Astrocyte of the spinal cord (primary cell): ENCODE results near the gene INPP5A.

ENCODE experiments used
- DNase-seq: peaks from one replicate; pipeline ENCODE4 v3.0.0; 2011; ENCODE audit warnings: low read depth, low spot score
- H3K4me3 ChIP-seq: 2 replicates; pipeline ENCODE4 v1.5.1; 2011; ENCODE audit warnings: low read depth, mild to moderate bottlenecking, low read length, moderate library complexity
- in situ Hi-C: cut with HindIII; loops from 2 replicates; pipeline ENCODE4 v1.10.0; 2017; ENCODE audit warnings: low sequenced_read_pairs
- TF ChIP-seq, protein P1 (sequence below): IDR thresholded peaks from 2 replicates; pipeline ENCODE4 v1.5.1; 2012; ENCODE audit warnings: low read depth, mild to moderate bottlenecking, low read length, inconsistent platforms

INPP5A gene

DNA sequence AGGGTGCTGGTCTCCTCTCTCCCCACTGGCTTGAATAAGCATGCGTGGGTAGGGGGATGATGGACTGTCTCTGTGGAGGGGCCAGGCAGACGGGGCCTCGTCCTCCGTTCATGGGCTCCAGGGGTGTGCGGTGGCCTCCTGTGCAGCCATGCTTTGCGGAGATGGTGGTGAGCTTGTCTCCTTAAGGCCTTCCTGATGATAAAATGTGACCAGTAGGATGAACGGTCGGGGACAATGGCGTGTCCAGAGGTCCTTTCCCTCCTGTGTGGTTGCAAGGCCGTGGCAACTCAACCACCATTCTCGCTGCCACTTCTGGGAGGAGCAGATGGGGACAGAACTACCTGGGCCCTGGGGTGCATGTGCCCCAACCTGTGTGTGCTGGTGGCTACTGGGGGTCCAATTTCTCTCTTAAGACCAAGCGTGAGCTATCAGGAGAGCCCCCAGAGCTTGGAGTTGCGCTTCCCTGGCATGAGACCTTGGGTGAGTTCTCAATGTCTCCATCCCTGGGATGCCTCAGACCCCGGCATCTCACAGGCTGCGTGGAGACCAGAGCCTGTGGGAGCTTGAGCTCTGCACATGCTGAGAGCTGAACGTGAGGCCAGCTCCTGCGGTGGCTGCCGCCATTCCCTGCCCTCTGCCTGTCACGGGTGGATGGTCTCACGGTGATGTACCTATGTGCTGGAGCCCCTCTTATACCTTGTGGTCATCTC is 112.2 kb downstream of the INPP5A start:
- in situ Hi-C loops: no loop called here
- no peak for DNase-seq
- TF ChIP-seq, protein P1, sequence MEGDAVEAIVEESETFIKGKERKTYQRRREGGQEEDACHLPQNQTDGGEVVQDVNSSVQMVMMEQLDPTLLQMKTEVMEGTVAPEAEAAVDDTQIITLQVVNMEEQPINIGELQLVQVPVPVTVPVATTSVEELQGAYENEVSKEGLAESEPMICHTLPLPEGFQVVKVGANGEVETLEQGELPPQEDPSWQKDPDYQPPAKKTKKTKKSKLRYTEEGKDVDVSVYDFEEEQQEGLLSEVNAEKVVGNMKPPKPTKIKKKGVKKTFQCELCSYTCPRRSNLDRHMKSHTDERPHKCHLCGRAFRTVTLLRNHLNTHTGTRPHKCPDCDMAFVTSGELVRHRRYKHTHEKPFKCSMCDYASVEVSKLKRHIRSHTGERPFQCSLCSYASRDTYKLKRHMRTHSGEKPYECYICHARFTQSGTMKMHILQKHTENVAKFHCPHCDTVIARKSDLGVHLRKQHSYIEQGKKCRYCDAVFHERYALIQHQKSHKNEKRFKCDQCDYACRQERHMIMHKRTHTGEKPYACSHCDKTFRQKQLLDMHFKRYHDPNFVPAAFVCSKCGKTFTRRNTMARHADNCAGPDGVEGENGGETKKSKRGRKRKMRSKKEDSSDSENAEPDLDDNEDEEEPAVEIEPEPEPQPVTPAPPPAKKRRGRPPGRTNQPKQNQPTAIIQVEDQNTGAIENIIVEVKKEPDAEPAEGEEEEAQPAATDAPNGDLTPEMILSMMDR: no peak
- no peak overlapping the region for H3K4me3 ChIP-seq

DNA sequence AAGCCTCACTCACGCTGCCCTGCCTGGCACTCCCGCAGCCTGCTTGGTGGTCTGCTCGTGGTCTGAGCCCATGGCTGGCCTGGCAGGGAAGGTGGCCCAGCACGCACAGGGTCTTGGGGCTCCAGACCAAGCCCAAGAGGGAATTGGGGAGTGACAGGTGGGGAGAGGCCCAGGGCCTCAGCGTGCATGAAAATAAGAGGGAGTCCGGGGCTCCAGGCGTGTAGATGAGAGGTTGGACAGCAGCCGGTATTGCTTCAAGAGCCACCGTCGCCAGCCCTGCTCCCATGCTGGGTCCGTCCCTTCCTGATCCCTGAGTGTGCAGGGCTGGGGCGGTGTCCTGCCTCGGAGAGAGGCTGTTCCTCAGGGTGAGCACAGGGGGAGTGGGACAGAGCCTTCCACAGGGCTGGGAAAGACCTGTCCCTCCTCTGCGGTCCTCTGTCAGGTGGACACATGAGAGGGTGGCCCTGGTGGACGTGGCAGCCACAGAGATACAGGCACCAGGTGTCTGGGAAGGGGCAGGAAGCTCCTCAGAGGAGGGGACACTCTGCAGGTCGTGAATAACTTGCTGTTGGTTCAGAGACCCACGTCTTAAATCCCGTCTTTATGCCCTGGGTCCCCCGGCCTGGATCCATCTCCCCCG is 113.1 kb downstream of the INPP5A start:
- TF ChIP-seq, protein P1: no peak
- DNase-seq: no peak
- H3K4me3 ChIP-seq: no peak overlapping the region
- in situ Hi-C loops: no loop called here

DNA sequence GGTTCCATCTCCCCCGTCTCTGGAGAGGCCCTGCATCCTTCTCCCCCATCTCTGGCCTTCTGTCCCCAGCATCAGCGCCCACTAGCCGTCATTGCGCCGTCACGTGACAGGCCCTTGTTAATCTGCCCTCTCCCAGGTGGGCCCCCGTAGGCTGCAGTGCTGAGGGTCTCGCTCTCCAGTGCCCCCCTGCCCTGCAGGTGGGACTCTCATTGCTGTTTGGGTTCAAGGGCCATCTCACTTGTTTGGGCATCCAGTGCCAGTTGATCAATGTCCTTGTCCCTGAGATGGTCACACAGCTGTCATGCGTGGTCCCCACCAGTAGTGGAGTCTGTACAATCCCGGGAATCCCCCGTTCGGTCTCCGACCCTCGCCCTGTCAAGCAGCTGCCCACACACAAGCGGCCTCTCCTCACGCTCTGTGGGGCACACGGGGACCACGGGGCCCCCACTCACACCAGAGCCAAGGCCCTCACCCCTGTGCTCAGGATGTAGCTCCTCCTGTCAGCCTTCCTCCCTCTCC is 114.0 kb downstream of the INPP5A start:
- TF ChIP-seq, protein P1: no peak
- no peak overlapping the region for H3K4me3 ChIP-seq
- in situ Hi-C loops: no loop called here
- DNase-seq: no peak

- TF ChIP-seq, protein P1: no peak
- no peak for DNase-seq
- in situ Hi-C loops: no loop called here
- H3K4me3 ChIP-seq: no peak overlapping the region
Measured at GRCh38 chr10:132652446-132652845, 114.9 kb downstream of the INPP5A start.

GRCh38 chr10:132652936-132653590 is 115.5 kb downstream of the INPP5A start:
- no peak overlapping the region for H3K4me3 ChIP-seq
- in situ Hi-C loops: no loop called here
- TF ChIP-seq, protein P1: no peak
- DNase-seq: no peak

DNA sequence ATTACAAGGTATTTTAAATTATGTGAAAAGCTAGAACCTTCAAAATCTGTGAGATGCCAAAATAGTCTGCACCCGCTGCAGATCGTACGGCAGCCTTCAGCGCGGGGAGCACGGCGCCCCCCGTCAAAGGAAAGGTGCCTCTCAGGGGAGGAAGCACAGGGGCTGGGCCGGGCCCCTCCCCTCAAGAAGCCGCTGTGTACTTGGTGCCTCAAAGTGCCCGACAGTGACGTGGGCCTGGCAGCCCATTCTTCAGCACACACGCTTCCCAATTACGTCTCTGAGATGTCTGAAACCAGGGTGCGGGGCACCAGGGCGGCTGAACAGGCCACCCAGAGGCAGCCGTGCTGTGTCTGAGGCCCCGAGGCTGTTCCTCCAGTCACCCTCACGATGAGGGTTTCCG is 116.1 kb downstream of the INPP5A start:
- no peak overlapping the region for H3K4me3 ChIP-seq
- DNase-seq: no peak
- in situ Hi-C loops: no loop called here
- TF ChIP-seq, protein P1: no peak
